ENCODE results near the gene RMND5A.
"Not testable (repeated sequence)": the region's sequence is repeated elsewhere in the genome, so short reads cannot be mapped to it uniquely, and the experiment has no call there.

Gene RMND5A

GRCh38 chr2:86719263-86719636 is 841 bp upstream of the RMND5A start:
- not testable (repeated sequence) for DNase-seq

- DNase-seq, result not testable (repeated sequence)
Measured at GRCh38 chr2:86720540-86721320, 639 bp downstream of the RMND5A start.

- DNase-seq, result not testable (repeated sequence)
Measured at GRCh38 chr2:86725706-86726105, 5.6 kb downstream of the RMND5A start.

GRCh38 chr2:86732040-86732525 is 12.0 kb downstream of the RMND5A start:
- DNase-seq, result not testable (repeated sequence)

GRCh38 chr2:86732837-86733236 is 12.7 kb downstream of the RMND5A start:
- not testable (repeated sequence) for DNase-seq

- not testable (repeated sequence) for DNase-seq
Measured at GRCh38 chr2:86733528-86733927, 13.4 kb downstream of the RMND5A start.

GRCh38 chr2:86734896-86735295 is 14.8 kb downstream of the RMND5A start:
- DNase-seq, result not testable (repeated sequence)

- DNase-seq, result not testable (repeated sequence)
Measured at GRCh38 chr2:86739485-86739884, 19.4 kb downstream of the RMND5A start.

GRCh38 chr2:86739889-86740288 is 19.8 kb downstream of the RMND5A start:
- not testable (repeated sequence) for DNase-seq

GRCh38 chr2:86741889-86742498 is 21.9 kb downstream of the RMND5A start:
- DNase-seq, result not testable (repeated sequence)

- DNase-seq, result no peak
Measured at GRCh38 chr2:86744152-86744551, 24.1 kb downstream of the RMND5A start.

GRCh38 chr2:86746939-86747338 is 26.8 kb downstream of the RMND5A start:
- no peak for DNase-seq

- DNase-seq, result no peak
Measured at GRCh38 chr2:86747711-86748639, 27.9 kb downstream of the RMND5A start.

- no peak for DNase-seq
Measured at GRCh38 chr2:86750240-86750839, 30.2 kb downstream of the RMND5A start.

- no peak for DNase-seq
Measured at GRCh38 chr2:86751778-86752177, 31.7 kb downstream of the RMND5A start.

- DNase-seq, result no peak
Measured at GRCh38 chr2:86752934-86753333, 32.8 kb downstream of the RMND5A start.

- DNase-seq, result no peak
Measured at GRCh38 chr2:86753606-86754005, 33.5 kb downstream of the RMND5A start.

GRCh38 chr2:86758405-86758804 is 38.3 kb downstream of the RMND5A start:
- no peak for DNase-seq

- no peak for DNase-seq
Measured at GRCh38 chr2:86760371-86760770, 40.3 kb downstream of the RMND5A start.

- no peak for DNase-seq
Measured at GRCh38 chr2:86764661-86765309, 44.7 kb downstream of the RMND5A start.

GRCh38 chr2:86765310-86765695 is 45.2 kb downstream of the RMND5A start:
- no peak for DNase-seq

All from NCI-H1092 (cell line).